DMS 273 (cell line): Measurements from ENCODE around the gene SNAP25.

Source experiments
- DNase-seq: peaks from one replicate; lab custom pipeline; 2025; ENCODE audit not compliant: unreplicated experiment; lab: John Stamatoyannopoulos, UW

The SNAP25 gene

DNA sequence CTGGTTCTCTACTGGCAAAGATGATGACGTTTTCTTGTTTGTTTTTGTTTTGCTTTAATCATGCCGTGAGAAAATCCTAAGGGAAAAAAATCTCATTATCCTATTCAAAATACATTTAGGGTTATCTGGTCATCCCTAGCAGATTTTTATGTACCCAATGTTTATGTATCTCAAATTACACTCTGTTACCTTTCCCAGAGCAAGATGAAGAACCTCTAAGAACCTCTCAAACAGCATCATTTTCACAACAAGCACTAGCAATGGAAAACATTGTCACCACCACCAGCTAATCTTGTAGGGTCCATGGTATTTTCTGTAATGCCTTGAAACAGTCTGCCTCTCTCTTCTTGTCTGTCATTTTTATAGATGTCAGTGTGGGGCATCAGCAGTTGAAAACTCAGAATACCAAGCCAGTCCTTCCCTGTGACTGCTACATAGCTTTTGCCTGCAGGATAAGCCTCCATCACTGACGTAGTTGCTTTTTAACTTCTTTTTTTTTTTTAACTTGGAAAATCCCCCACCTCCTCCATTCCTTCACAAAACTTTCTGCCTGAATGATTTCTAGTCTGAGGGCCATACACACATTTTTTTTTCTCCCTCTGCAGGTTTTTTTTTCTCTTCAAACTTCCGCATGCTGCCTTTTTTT, 2.4 kb upstream of the SNAP25 start:
- no peak for DNase-seq

DNA sequence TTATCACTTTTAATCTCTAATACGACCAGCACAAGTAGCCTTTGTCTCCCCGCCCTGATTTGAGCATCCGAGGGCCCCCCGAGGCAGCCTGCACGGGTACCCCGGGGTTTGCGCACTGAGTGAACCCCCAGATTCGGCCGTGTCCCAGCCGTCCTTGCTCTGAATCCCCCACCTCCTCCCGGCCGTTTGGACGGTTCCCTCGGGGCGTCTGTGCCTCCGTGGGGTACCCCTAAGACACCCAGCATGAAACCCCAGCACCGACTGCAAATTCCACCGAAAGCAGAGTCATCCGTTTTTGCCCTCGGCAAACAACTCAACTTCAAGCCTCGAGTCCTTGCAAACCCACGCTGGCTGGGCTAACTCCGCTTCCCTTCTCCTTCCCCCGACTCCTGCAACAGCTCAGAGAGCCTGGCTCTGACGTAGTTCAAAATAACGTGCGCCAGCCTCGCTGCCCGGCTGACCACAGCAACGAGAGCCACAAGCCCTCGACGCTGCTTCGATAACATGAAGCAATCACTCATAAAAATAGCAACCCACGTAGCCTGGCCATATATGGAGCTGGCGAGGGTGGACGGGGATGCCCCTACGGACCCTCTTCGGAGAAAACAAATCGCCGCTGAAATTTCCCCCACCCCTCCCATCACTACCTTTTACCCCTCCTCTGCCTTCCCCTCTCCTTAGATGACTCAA, 764 bp upstream of the SNAP25 start:
- peak; percentile 65 for DNase-seq

DNA sequence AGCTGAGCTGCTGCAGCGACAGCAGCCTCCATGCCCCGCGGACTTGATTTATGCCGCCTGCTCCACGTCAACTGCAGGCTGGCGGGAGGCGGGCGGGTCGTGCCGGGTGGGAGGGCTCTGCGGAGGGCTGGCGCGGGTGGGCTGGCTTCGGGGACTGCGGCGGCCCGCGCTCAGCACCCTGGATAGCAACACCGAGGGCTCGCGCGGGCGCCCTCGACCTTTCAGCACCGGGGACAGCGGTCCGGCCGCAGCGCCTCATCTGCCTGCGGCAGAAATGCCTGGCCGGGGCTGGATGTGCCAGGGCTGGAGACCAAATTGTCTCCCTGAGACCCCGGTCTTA, 792 bp downstream of the SNAP25 start:
- peak; percentile 90 for DNase-seq

- DNase-seq, result no peak
These were observed 1.5 kb downstream of the SNAP25 start for GRCh38 chr20:10219993-10220750.

GRCh38 chr20:10221021-10221420, 2.4 kb downstream of the SNAP25 start:
- no peak for DNase-seq

DNA sequence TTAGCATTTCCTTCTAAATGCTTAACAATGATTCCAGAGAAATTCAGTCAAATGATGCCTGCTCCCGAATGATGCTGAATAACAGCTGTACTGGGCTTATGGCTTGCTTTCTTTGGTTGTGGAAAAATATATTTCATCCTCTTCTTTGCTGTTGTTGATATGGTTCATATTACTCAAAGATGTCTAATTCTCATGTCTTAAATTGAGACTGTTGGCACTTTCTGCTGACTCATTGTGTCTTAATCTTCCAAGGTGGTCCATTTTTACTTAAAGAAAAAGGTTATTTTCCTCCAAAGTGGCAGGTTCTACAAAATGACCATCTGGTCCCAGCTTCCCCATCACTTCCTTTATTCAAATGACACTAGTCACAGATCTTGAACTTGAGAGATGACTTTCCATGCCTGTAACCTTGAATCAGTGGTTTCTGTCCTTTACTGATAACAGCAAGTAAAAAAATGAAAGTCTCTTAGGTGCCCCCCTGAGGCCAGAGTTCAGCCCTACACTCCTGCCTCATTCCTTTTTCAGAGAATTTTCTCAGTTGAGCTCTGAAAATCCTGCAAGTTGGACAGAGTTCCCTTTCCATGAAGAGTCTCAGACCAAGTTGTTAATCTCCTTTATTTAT, 6.9 kb downstream of the SNAP25 start:
- DNase-seq, result peak; percentile 62

DNA sequence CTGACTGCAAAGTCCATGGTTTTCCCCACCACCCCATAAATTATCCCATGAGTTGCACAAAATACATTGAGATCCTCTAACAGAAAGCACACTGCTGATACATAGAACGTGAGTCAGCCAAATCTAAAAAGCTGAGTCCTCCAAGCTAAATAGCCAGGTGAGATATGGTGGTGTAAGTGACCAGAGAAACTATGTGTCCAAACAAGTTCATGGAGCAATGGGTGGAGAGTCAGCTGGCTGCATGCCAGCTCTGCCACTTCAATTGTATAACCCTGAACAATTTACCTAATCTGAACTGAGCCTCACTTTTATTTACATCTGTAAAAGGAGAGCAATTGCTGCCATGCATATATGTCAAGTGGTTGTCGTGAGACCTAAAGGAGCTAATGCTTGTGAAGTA, 9.7 kb downstream of the SNAP25 start:
- DNase-seq, result no peak

- DNase-seq, result no peak
These were observed 12.7 kb downstream of the SNAP25 start for GRCh38 chr20:10231290-10231689.

- no peak for DNase-seq
These were observed 18.2 kb downstream of the SNAP25 start for GRCh38 chr20:10236540-10237533.

DNA sequence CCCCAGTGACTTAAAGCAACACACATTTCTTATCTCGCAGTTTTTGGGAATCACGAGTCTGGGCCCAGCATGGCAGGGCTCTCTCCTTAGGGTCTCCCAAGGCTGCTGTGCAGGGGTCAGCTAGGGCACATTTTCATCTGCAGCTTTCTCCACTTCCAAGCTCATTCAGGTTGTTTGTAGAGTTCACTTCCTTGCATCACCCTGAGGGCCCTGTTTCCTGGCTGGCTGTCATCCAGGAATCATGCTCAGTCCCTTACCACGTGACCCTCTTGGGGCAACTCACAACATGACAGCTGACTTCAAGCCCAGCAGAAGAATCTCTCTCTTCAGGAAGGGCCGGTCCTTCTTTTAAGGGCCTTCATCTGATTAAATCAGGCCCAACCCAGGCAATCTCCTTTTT, 21.3 kb downstream of the SNAP25 start:
- DNase-seq, result peak; percentile 55

- DNase-seq, result no peak
These were observed 22.0 kb downstream of the SNAP25 start for GRCh38 chr20:10240655-10241054.

- DNase-seq, result peak; percentile 20
These were observed 23.5 kb downstream of the SNAP25 start for GRCh38 chr20:10242166-10242565.

GRCh38 chr20:10247440-10247839, 28.8 kb downstream of the SNAP25 start:
- no peak for DNase-seq

- DNase-seq, result no peak
These were observed 30.6 kb downstream of the SNAP25 start for GRCh38 chr20:10249048-10249770.

DNA sequence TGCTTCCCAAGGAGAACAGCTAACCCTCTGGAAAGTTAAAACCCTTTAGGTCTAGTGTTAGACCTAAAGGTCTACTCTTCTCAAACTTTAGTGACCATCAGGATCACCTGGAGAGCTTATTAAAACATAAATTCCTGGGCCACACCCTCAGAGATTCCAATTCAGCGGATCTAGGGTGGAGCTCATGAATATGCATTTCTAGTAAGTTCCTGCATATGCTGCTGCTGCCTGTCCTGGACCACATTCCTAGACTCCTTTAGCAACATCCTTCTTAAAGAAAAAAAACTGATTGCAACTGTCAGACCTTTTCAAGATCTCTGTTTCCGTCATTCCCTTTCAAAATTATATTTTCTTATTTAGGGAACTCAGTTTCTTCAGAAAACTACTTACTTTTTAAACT, 31.2 kb downstream of the SNAP25 start:
- DNase-seq, result no peak

DNA sequence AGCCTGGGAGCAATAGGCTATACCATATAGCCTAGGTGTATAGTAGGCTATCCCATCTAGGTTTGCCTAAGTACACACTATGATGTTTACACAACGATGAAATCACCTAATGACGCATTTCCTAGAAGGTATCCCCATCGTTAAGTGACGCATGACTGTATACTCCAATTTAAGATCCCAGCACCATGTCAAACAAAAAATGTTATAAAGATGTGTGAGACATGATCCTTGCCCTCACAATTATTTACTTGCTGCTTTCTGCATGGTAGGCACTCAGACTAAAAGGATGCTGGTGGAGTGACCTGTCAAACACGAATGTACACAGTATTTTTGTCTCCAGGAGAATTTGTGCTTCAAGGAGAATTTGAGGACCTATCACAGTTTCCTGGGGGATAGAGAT, 32.3 kb downstream of the SNAP25 start:
- DNase-seq, result no peak

DNA sequence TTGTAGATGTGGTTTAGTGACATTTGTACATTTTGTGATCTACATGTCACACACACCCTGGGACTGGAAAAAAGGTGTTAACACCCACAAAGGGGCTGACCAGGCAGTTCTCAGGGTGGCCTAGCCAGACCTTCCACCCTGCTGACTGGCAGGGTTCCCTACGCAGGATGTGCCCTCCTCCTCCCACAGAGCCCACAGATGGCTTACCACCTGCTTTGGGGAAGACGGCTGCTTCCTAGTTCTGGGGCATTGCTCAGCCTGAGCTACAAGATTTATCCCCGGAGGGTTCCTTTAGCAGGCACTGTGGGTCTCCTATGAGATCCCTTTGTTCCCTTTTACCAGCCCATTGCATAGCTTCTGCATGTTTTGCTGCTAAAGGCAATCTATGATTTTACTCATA, 35.1 kb downstream of the SNAP25 start:
- peak; percentile 86 for DNase-seq

GRCh38 chr20:10255846-10256245, 37.2 kb downstream of the SNAP25 start:
- peak; percentile 8 for DNase-seq

GRCh38 chr20:10259166-10259565, 40.5 kb downstream of the SNAP25 start:
- peak; percentile 14 for DNase-seq

- no peak for DNase-seq
These were observed 41.7 kb downstream of the SNAP25 start for GRCh38 chr20:10260316-10260715.
